PC-9 (cell line): Measurements from ENCODE around the gene AFF4. TPM values are rescaled to one million over a fixed set of nuclear protein-coding genes. Genes with fewer than 3 reads are reported as not detected.

ENCODE experiments used
- BruUV-seq: library from RNA; stranded (reverse); fragments of 400-500 nt; replicated peaks from 2 replicates; lab custom pipeline; 2021; lab: Mats Ljungman, UMichigan
- CTCF ChIA-PET: fragments of 300-600 bp; sonication (Branson Sonifier 250); formaldehyde crosslinking; loops from one replicate; lab custom pipeline; 2022; ENCODE audit warnings: antibody characterized with exemption; lab: Charles Lee
- POLR2A ChIA-PET: fragments of 300-600 bp; sonication (Branson Sonifier 250); formaldehyde crosslinking; loops from one replicate; lab custom pipeline; 2022; ENCODE audit warnings: antibody characterized with exemption; ENCODE audit not compliant: unreplicated experiment; lab: Charles Lee
- DNase-seq, 2 experiments: peaks; one replicate each; pipeline versions ENCODE4 v3.0.0 to v3.0.0-alpha.2; 2015 to 2022; ENCODE audit warnings: mixed read lengths in 1 of 2
- H2AFZ ChIP-seq: fragments of 200-600 bp; sonication (generic); 2 replicates; pipeline ENCODE4 v1.8.1; 2017; ENCODE audit warnings: antibody characterized with exemption
- H3F3A ChIP-seq: fragments of 200-600 bp; sonication (generic); 2 replicates; pipeline ENCODE4 v1.8.1; 2017; ENCODE audit warnings: antibody characterized with exemption, mild to moderate bottlenecking, low read depth; ENCODE audit not compliant: insufficient read depth
- H3K27ac ChIP-seq: fragments of 200-600 bp; sonication (generic); 2 replicates; pipeline ENCODE4 v1.6.1; 2016; ENCODE audit warnings: mixed run types
- H3K27me3 ChIP-seq: fragments of 200-600 bp; sonication (generic); 2 replicates; pipeline ENCODE4 v1.6.1; 2016; ENCODE audit warnings: low read depth, mixed run types; ENCODE audit not compliant: insufficient read depth
- H3K36me3 ChIP-seq: fragments of 200-600 bp; sonication (generic); 2 replicates; pipeline ENCODE4 v1.6.1; 2016; ENCODE audit warnings: low read depth, mixed run types
- H3K4me1 ChIP-seq: fragments of 200-600 bp; sonication (generic); replicated peaks from 2 replicates; pipeline ENCODE4 v1.6.1; 2016; ENCODE audit warnings: mixed run types; ENCODE audit not compliant: insufficient read depth
- H3K4me2 ChIP-seq: fragments of 200-600 bp; sonication (generic); 2 replicates; pipeline ENCODE4 v1.6.1; 2017; ENCODE audit warnings: mixed run types
- H3K4me3 ChIP-seq: fragments of 200-600 bp; sonication (generic); 2 replicates; pipeline ENCODE4 v1.6.1; 2016; ENCODE audit warnings: mixed run types
- H3K79me2 ChIP-seq: fragments of 200-600 bp; sonication (generic); 2 replicates; pipeline ENCODE4 v1.6.1; 2017; ENCODE audit warnings: low read depth, mixed run types
- H3K9me2 ChIP-seq: fragments of 200-600 bp; sonication (generic); 2 replicates; pipeline ENCODE4 v1.8.1; 2017; ENCODE audit warnings: mild to moderate bottlenecking; ENCODE audit not compliant: insufficient read depth
- H3K9me3 ChIP-seq: fragments of 200-600 bp; sonication (generic); 2 replicates; pipeline ENCODE4 v1.8.1; 2016; ENCODE audit warnings: low read depth; ENCODE audit not compliant: insufficient read depth
- H4K20me1 ChIP-seq: fragments of 200-600 bp; sonication (generic); 2 replicates; pipeline ENCODE4 v1.8.1; 2017; ENCODE audit not compliant: insufficient read depth
- CTCF ChIP-seq: fragments of 200-600 bp; sonication (generic); conservative IDR thresholded peaks from 2 replicates; pipeline ENCODE4 v1.6.1; 2017; ENCODE audit warnings: mixed run types, antibody characterized with exemption, mild to moderate bottlenecking, moderate library complexity
- EZH2 ChIP-seq: fragments of 200-600 bp; sonication (generic); IDR thresholded peaks from 2 replicates; pipeline ENCODE4 v1.8.0; 2017; ENCODE audit warnings: antibody characterized with exemption, low read depth
- intact Hi-C: fragments of 100-400 bp; cut with micrococcal nuclease; formaldehyde crosslinking; loops from one replicate; pipeline ENCODE4 v1.10.0; 2022; ENCODE audit not compliant: unreplicated experiment
- total RNA-seq: library from RNA; stranded (reverse); gene quantifications from 2 replicates; pipeline ENCODE4 v1.2.3, GENCODE V29; 2021

AFF4 gene
- total RNA-seq, 1 experiment from 2014 or later = 59.5 TPM

GRCh38 chr5:132853323-132853722, 110.1 kb downstream of the AFF4 start:
- ChIA-PET POLR2A (no interaction called here), CTCF (no interaction called here)
- no peaks in the 10 kb centered on the region for H3K36me3 ChIP-seq
- peaks cover 9% of the 10 kb centered on the region for H3K4me1 ChIP-seq
- no peaks in the 10 kb centered on the region for H3K9me3 ChIP-seq
- no peaks in the 10 kb centered on the region for H3K27me3 ChIP-seq
- no peaks in the 10 kb centered on the region for H3K79me2 ChIP-seq
- no peak overlapping the region for H3K4me2 ChIP-seq
- BruUV-seq = no TSS peak
- TF ChIP-seq CTCF (no peak), EZH2 (no peak)
- H3K4me3 ChIP-seq = no peak overlapping the region
- no peaks in the 10 kb centered on the region for H3K9me2 ChIP-seq
- intact Hi-C loops = no loop called here
- 0 out of 2 replicates have a peak, but pooled peaks cover 6% of the 10 kb centered on the region for H3F3A ChIP-seq
- H2AFZ ChIP-seq = no peak overlapping the region
- H4K20me1 ChIP-seq = no peaks in the 10 kb centered on the region
- no peak for DNase-seq
- no peak overlapping the region for H3K27ac ChIP-seq

- intact Hi-C loops = no loop called here
- Histone ChIP-seq H2AFZ (no peak overlapping the region), H3F3A (0 out of 2 replicates have a peak, but pooled peaks cover 6% of the 10 kb centered on the region), H3K4me3 (no peak overlapping the region), H3K36me3 (no peaks in the 10 kb centered on the region), H4K20me1 (no peaks in the 10 kb centered on the region), H3K9me3 (no peaks in the 10 kb centered on the region), H3K27me3 (no peaks in the 10 kb centered on the region), H3K4me2 (no peak overlapping the region), H3K27ac (no peak overlapping the region), H3K9me2 (no peaks in the 10 kb centered on the region), H3K4me1 (peaks cover 9% of the 10 kb centered on the region), H3K79me2 (no peaks in the 10 kb centered on the region)
- TF ChIP-seq EZH2 = no peak
- TF ChIP-seq CTCF = no peak
- ChIA-PET POLR2A (no interaction called here), CTCF (no interaction called here)
- DNase-seq = no peak
- BruUV-seq = no TSS peak
Observed at GRCh38 chr5:132850066-132850465, 113.4 kb downstream of the AFF4 start.

GRCh38 chr5:132849347-132849746, 114.1 kb downstream of the AFF4 start:
- Histone ChIP-seq H3K27me3 (no peaks in the 10 kb centered on the region), H3K9me2 (no peaks in the 10 kb centered on the region), H3F3A (0 out of 2 replicates have a peak, but pooled peaks cover 6% of the 10 kb centered on the region), H3K4me2 (peak overlapping the region; percentile 30), H3K27ac (peak overlapping the region; percentile 12; the same call in 1 of the 2 replicates), H4K20me1 (no peaks in the 10 kb centered on the region), H3K4me3 (no peak overlapping the region), H3K79me2 (no peaks in the 10 kb centered on the region), H3K36me3 (no peaks in the 10 kb centered on the region), H3K4me1 (peaks cover 9% of the 10 kb centered on the region), H2AFZ (0 out of 2 replicates have a peak overlapping the region, but pooled peaks have one; percentile 20), H3K9me3 (no peaks in the 10 kb centered on the region)
- ChIA-PET POLR2A (no interaction called here), CTCF (no interaction called here)
- DNase-seq = no peak
- TF ChIP-seq EZH2 = no peak
- no peak for TF ChIP-seq CTCF
- no TSS peak for BruUV-seq
- intact Hi-C loops = no loop called here
